Neuron (in vitro differentiated cells): ENCODE results near the gene SSPN.
"Not testable (repeated sequence)": the region's sequence is repeated elsewhere in the genome, so short reads cannot be mapped to it uniquely, and the experiment has no call there.

ENCODE experiments used
- H2AFZ ChIP-seq: one replicate; pipeline ENCODE4 v1.6.1; 2013; ENCODE audit warnings: low read depth, mild to moderate bottlenecking, inconsistent platforms, low read length, moderate library complexity
- H3K27me3 ChIP-seq: one replicate; pipeline ENCODE4 v1.6.1; 2013; ENCODE audit warnings: low read length; ENCODE audit not compliant: insufficient read depth
- H3K36me3 ChIP-seq: one replicate; pipeline ENCODE4 v1.6.1; 2013; ENCODE audit warnings: low read length; ENCODE audit not compliant: insufficient read depth
- H3K4me1 ChIP-seq: one replicate; pipeline ENCODE4 v1.6.1; 2013; ENCODE audit warnings: low read length; ENCODE audit not compliant: insufficient read depth
- H3K4me3 ChIP-seq: 2 replicates; pipeline ENCODE4 v1.5.1; 2013; ENCODE audit warnings: mild to moderate bottlenecking, low read length, moderate library complexity
- H3K9me3 ChIP-seq: one replicate; pipeline ENCODE4 v1.6.1; 2013; ENCODE audit warnings: low read length

SSPN gene

DNA sequence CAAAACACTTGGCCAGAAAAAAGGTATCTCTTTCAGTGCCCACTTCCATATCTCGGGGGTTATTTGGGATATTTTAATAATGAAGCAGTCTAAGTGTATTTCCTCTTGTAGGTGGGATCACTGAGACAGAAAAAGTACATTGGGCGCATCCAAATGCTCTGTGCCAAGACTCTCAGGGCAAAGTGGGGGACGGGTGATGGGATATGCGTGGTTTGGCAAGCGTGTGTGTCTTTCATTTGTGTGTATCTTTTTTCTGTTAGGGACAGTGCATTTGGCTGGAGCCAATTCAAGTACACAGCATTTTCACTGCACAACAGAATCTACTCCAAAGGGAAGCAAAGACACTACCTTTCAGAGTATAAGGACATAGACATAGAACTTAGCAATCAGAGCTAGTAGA lies 29.3 kb downstream of the SSPN start:
- Histone ChIP-seq H3K4me3 (no peak overlapping the region), H3K4me1 (peaks cover 7% of the 10 kb centered on the region), H2AFZ (no peak overlapping the region), H3K9me3 (no peaks in the 10 kb centered on the region), H3K36me3 (no peaks in the 10 kb centered on the region), H3K27me3 (no peaks in the 10 kb centered on the region)

DNA sequence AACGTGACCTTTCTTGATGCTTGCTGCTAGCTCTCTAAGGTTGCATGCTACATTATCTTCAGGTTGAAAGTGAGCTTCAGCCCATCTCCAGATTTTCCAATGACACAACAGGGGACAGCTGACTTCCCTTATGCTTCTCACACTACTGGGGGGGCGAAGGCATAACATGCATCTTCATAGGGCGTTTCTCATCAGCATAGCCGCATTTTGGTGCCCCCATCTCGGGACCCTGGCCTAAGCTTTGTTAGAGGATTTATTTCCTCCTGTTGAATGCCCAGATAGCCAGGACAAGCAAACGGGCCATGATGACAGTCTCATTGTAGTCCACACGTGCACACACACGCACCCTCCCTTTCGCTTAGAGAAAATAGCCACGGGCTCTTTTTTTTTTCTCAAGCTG lies 30.7 kb downstream of the SSPN start:
- H3K36me3 ChIP-seq: no peaks in the 10 kb centered on the region
- peaks cover 7% of the 10 kb centered on the region for H3K4me1 ChIP-seq
- H3K9me3 ChIP-seq: no peaks in the 10 kb centered on the region
- peak overlapping the region; percentile 50 for H3K4me3 ChIP-seq
- peak overlapping the region; percentile 88 for H2AFZ ChIP-seq
- no peaks in the 10 kb centered on the region for H3K27me3 ChIP-seq

DNA sequence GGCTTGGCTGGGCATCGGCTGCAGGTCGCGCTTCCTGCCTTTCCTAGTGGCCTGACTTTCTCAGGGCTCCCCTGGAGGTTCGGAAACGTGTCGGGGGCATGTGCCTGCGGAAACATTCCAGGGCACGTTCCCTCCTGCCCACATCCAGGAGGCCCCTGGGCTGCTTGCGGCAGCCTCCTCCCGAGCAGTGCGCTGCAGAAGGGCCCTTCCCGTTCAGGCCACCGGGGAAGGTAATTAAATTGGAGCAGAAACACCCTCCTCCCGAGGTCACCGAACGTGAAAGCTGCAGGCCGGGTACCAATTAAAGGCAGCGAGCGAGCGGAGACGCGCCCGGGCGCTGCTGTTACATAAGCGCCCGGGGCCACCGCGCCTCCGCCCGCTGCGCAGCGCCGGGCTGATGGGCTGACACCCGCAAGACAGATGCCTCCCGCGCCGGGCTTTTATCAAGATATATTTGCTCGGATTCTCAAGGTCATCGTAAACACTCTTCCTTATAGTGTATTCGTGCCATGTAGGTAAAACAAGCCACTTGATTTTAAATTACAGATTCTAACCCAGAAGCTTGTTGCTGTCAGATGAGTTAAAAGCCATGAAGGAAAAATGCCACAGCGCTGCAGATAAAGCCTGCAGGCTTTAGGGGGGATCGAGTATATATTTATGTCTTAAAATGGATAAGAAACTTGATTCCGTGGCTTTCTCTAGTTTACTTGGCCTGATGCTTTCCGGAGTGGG lies 31.4 kb downstream of the SSPN start:
- H3K4me3 ChIP-seq: peak overlapping the region; percentile 50
- H3K27me3 ChIP-seq: no peaks in the 10 kb centered on the region

DNA sequence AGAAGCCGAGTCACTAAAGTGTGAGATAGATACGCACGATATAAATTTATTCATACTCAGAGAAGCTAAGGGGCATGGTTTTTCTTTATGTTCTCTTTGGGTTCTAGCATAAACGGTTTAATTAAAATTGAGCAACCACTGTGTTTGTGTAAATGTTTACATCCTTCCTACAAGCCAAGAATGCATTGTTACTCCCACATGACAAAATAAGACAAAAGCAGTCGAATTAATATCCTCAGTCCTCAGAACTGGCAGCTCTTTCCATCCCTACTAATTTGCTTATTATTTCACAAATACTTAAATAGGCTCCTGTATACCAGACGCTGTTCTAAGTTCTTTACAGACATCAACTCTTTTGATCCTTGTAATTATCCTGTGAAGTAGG lies 32.0 kb downstream of the SSPN start:
- H3K27me3 ChIP-seq: no peaks in the 10 kb centered on the region
- peak overlapping the region; percentile 50 for H3K4me3 ChIP-seq
- H3K36me3 ChIP-seq: no peaks in the 10 kb centered on the region
- peak overlapping the region; percentile 88 for H2AFZ ChIP-seq
- no peaks in the 10 kb centered on the region for H3K9me3 ChIP-seq
- H3K4me1 ChIP-seq: peaks cover 7% of the 10 kb centered on the region

More for the DNA sequence above, 31.4 kb downstream of the SSPN start:
- no peaks in the 10 kb centered on the region for H3K9me3 ChIP-seq
- peaks cover 7% of the 10 kb centered on the region for H3K4me1 ChIP-seq
- peak overlapping the region; percentile 88 for H2AFZ ChIP-seq
- no peaks in the 10 kb centered on the region for H3K36me3 ChIP-seq

DNA sequence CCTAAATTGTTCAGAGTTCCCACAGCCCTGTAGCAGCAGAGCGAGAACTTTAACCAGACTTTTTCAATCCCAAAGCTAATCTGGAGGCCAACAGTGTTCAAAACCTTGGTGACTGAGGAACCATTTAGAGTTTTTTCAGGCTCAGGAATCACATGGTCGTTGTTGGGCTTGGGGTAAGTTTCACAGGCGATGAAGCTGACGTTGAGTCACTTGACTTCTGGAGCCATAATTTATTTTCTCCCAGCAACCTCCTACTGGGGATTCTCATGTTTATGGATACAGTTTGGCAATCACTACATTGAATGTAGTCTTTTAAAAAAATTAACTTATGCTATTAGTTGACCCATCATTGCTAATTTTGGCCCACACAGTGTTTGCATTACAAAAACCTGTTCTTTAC lies 34.5 kb downstream of the SSPN start:
- no peaks in the 10 kb centered on the region for H3K27me3 ChIP-seq
- no peak overlapping the region for H3K4me3 ChIP-seq
- no peak overlapping the region for H2AFZ ChIP-seq

DNA sequence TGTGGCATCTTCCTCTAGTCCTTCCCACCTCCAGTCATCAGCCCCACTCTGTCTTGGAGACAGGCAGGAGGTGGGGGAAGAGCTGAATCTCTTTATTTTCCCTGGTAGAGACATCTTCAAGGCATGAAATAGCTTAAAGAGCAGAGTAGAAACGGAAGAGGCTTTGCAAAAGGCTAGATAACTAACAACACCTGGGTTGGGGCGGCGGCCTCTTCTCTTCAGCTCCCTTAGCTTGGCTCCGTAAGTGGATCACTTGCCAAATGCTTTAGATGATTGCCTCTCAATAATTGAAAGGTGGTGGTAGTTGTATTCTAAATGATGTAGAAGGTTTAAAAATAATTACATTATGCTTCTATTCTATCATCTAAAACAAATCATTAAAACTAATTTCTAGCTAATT lies 36.1 kb downstream of the SSPN start:
- peaks cover 7% of the 10 kb centered on the region for H3K4me1 ChIP-seq
- H3K9me3 ChIP-seq: no peaks in the 10 kb centered on the region
- H3K4me3 ChIP-seq: no peak overlapping the region
- no peaks in the 10 kb centered on the region for H3K27me3 ChIP-seq
- H2AFZ ChIP-seq: no peak overlapping the region
- no peaks in the 10 kb centered on the region for H3K36me3 ChIP-seq

More for the DNA sequence above, 34.5 kb downstream of the SSPN start:
- Histone ChIP-seq H3K9me3 (no peaks in the 10 kb centered on the region), H3K36me3 (no peaks in the 10 kb centered on the region), H3K4me1 (peaks cover 7% of the 10 kb centered on the region)

DNA sequence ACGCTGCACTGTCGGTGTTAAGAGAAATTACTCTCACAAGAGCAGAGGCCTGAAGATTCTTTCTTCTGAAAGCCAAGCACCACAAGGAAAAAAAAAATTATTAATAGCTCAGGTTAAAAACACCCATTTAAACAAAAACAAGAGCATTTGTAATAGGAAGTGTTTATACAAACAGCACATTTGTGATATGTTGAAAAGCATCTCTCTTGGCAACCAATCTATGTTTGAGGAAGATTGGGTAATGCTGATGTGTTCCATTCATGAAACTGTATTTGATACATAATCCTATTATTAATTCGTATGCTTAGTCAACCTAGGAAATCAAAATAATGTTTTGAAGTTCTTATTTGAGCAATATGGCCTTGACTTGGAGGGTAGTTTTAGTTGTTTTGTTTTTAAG lies 36.5 kb downstream of the SSPN start:
- Histone ChIP-seq H3K36me3 (no peaks in the 10 kb centered on the region), H3K9me3 (no peaks in the 10 kb centered on the region), H3K27me3 (no peaks in the 10 kb centered on the region), H3K4me3 (no peak overlapping the region), H2AFZ (no peak overlapping the region), H3K4me1 (peaks cover 6% of the 10 kb centered on the region)

DNA sequence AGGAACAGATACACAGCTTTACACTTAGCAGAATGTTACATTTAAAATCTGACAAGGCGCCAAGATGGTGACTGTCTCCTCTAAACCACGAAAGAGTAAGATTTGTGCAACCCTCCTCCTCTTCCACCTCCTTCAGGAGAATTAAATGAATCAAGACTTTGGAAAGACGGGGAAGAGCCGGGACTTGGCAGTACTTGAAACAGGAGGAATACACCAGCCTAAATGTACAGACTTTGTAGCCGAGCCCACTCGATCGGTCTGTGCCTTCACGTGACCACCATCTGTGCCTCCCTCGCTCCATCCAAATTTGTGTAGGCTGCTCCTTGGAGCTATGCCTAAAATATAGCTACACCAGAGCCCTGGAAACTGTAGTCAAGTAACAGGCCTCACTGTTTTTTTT lies 38.3 kb downstream of the SSPN start:
- Histone ChIP-seq H3K4me3 (no peak overlapping the region), H2AFZ (no peak overlapping the region), H3K9me3 (no peaks in the 10 kb centered on the region), H3K4me1 (no peaks in the 10 kb centered on the region), H3K36me3 (no peaks in the 10 kb centered on the region), H3K27me3 (no peaks in the 10 kb centered on the region)

DNA sequence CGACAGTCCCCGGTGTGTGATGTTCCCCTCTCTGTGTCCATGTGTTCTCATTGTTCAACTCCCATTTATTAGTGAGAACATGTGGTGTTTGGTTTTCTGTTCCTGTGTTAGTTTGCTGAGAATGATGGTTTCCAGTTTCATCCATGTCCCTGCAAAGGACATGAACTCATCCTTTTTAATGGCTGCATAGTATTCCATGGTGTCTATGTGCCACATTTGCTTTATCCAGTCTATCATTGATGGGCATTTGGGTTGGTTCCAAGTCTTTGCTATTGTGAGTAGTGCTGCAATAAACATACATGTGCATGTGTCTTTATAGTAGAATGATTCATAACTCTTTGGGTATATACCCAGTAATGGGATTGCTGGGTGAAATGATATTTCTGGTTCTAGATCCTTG lies 40.1 kb downstream of the SSPN start:
- not testable (repeated sequence) for H3K9me3 ChIP-seq, H2AFZ ChIP-seq, H3K27me3 ChIP-seq, H3K36me3 ChIP-seq, H3K4me3 ChIP-seq, H3K4me1 ChIP-seq

DNA sequence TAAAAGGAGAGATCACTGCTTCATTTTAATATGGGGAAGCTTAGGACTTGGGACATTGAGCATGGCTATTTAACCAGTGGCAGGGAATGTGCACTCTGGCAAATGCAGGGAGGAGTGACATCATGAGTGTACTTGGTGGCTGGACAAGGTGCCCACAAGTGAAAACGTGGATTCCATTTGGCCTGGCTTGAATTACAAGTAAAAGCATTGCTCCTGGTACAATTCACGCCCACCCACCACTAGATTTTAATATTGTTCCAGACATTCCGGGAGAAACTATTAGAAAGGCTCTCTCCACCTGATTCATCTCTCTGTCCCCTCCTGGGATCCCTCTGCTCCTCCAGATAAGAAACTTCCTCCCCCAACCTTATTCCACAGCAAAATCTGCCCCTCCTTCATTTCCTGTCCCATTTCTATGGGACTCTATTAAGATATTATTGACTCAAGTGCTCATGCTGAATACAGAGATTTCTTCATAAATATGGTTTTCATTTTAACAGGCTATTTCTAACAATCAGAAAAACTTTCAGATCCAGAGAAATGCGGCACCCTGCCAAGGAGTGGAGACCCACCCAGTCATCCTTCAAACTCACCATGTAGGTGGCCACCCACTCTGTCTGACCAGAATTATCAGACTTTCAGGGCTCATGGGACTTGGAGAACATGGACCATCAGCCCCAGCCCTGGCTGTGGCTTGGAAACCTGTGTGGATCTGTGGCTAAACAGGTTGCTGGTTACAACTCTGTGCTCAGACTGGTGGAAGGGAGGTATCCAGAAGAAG lies 43.2 kb downstream of the SSPN start:
- no peak overlapping the region for H2AFZ ChIP-seq
- H3K36me3 ChIP-seq: no peaks in the 10 kb centered on the region
- H3K27me3 ChIP-seq: no peaks in the 10 kb centered on the region
- H3K4me3 ChIP-seq: no peak overlapping the region
- no peaks in the 10 kb centered on the region for H3K9me3 ChIP-seq
- peaks cover 6% of the 10 kb centered on the region for H3K4me1 ChIP-seq

DNA sequence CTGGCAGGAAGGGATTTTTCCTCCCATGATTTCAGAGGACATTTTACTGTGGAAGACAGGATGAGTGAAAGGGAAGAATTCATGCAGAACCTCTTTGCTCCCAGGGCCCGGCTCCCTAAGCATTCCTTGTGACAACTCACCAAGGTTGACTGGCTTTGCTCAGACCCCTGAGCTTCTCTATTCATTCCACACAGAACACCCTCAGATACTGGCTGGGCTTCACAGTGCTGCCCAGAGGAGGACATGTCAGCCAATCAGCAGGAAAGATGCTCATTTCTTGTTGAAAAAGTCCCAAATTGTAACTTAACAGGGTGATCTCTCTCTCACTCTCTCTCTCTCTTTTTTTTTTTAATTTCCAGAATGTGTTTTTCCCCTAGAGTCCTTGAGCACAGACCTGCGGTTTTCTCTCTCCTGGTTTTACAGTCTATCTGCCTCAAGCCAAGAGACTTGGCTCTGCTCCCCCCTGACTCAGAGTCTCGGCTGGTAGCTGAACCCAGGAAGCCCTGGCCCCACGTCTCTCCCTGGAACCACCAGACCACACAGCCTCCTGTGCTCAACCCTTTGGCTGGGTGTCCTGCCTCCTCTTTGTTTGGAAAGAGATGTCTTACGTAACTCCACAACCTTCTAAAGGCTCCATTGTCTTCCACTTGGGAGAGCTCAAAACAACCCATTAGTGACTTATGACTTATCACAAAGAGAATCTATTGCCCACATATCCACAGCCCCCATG lies 43.9 kb downstream of the SSPN start:
- H3K27me3 ChIP-seq: no peaks in the 10 kb centered on the region
- H3K36me3 ChIP-seq: no peaks in the 10 kb centered on the region
- no peak overlapping the region for H3K4me3 ChIP-seq
- no peak overlapping the region for H2AFZ ChIP-seq
- H3K4me1 ChIP-seq: peaks cover 8% of the 10 kb centered on the region
- no peaks in the 10 kb centered on the region for H3K9me3 ChIP-seq

DNA sequence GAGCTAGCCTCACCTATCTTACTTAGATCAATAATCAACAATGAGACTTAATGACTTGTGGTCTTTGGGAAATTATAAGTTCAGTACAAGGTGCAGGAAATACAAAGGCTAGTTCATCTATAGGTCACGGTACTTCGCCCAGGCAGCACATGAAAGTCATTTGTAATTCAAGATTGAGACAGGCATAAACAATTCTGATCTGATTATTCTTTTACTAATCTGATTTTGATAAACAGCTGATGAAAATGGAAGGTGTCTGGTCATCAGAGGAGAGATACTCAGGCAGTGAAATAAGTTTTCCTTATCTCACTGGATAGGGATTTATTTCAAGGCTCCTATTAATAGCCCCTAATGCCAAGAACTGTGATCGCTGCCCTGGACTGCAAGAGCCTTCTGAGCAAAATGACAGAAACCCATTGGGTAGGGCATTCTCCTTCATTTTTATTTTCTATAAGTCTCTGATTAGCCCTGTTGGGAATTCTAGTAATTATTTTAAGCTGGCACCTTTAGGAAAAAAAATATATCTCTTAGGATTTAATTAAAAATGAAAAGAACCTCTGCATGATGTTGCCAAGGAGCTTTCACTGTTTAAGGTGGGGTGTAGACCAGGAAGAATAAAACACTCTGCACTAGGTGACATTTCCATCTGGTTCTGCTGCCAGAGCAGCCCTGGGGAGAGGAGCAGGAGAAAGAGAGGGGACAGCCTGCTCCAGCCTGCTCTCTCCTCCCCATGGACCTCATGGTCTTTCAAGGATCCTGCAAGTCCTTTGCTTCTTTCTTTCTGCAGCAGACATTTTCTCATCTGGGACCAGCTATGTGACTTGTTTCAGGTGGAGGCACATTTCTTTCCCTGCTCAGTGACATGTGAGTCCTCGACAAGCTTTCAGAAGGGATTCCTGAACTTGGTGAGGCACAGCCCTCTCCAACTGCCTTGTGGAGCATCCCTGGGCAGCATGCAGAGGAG lies 44.8 kb downstream of the SSPN start:
- no peaks in the 10 kb centered on the region for H3K9me3 ChIP-seq
- H3K36me3 ChIP-seq: no peaks in the 10 kb centered on the region
- no peaks in the 10 kb centered on the region for H3K27me3 ChIP-seq
- no peak overlapping the region for H3K4me3 ChIP-seq
- H2AFZ ChIP-seq: no peak overlapping the region
- H3K4me1 ChIP-seq: peaks cover 8% of the 10 kb centered on the region
